ENCODE results near the gene TMEM9B.

GRCh38 chr11:8988329-8989234 is 24.3 kb upstream of the TMEM9B start:
- TF ChIP-seq, protein P1, sequence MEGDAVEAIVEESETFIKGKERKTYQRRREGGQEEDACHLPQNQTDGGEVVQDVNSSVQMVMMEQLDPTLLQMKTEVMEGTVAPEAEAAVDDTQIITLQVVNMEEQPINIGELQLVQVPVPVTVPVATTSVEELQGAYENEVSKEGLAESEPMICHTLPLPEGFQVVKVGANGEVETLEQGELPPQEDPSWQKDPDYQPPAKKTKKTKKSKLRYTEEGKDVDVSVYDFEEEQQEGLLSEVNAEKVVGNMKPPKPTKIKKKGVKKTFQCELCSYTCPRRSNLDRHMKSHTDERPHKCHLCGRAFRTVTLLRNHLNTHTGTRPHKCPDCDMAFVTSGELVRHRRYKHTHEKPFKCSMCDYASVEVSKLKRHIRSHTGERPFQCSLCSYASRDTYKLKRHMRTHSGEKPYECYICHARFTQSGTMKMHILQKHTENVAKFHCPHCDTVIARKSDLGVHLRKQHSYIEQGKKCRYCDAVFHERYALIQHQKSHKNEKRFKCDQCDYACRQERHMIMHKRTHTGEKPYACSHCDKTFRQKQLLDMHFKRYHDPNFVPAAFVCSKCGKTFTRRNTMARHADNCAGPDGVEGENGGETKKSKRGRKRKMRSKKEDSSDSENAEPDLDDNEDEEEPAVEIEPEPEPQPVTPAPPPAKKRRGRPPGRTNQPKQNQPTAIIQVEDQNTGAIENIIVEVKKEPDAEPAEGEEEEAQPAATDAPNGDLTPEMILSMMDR (IDR thresholded peaks at IDR 0.05), result no peak
- no peak for TF ChIP-seq EZH2 (IDR thresholded peaks at IDR 0.05; ENCODE audit: borderline replicate concordance, insufficient read depth, low read depth, low read length, poor library complexity, severe bottlenecking)

All from B cell (primary cell).